HUES64 (cell line): ENCODE data around the gene SYCE1. TPM values are rescaled to one million over a fixed set of nuclear protein-coding genes. Genes with fewer than 3 reads are reported as not detected.
"Not testable (repeated sequence)": the region's sequence is repeated elsewhere in the genome, so short reads cannot be mapped to it uniquely, and the experiment has no call there.

ENCODE experiments used
- H3K27ac ChIP-seq: 2 replicates; pipeline ENCODE4 v1.7.0; 2013; ENCODE audit warnings: low read depth, low read length, inconsistent platforms
- H3K27me3 ChIP-seq: 2 replicates; pipeline ENCODE4 v1.6.1; 2013; ENCODE audit warnings: mild to moderate bottlenecking, low read length; ENCODE audit not compliant: insufficient read depth
- H3K36me3 ChIP-seq: 2 replicates; pipeline ENCODE4 v1.6.1; 2013; ENCODE audit warnings: mild to moderate bottlenecking, low read length; ENCODE audit not compliant: insufficient read depth
- H3K4me1 ChIP-seq: 2 replicates; pipeline ENCODE4 v1.6.1; 2013; ENCODE audit warnings: mild to moderate bottlenecking, low read length, moderate library complexity; ENCODE audit not compliant: insufficient read depth
- H3K4me3 ChIP-seq: 2 replicates; pipeline ENCODE4 v1.5.1; 2013; ENCODE audit warnings: mild to moderate bottlenecking, low read length, moderate library complexity
- H3K9ac ChIP-seq: 2 replicates; pipeline ENCODE4 v1.6.1; 2013; ENCODE audit warnings: mild to moderate bottlenecking, low read depth, low read length
- H3K9me3 ChIP-seq: 2 replicates; pipeline ENCODE4 v1.6.1; 2013; ENCODE audit warnings: low read depth, low read length; ENCODE audit not compliant: insufficient read depth
- WGBS: fragments of 150-250, 120-280 bp; methylation state at CpG from one replicate; pipeline ENCODE4 v1.1.7; 2013; ENCODE audit warnings: missing lambda C conversion rate; 5-methylcytosine and 5-hydroxymethylcytosine counted together
- polyA plus RNA-seq, 2 experiments: library from polyadenylated mRNA; stranded (reverse); fragments of 50-300 nt; gene quantifications; one replicate each; pipeline ENCODE4 v1.2.3, GENCODE V29; 2013

The SYCE1 gene, protein sequence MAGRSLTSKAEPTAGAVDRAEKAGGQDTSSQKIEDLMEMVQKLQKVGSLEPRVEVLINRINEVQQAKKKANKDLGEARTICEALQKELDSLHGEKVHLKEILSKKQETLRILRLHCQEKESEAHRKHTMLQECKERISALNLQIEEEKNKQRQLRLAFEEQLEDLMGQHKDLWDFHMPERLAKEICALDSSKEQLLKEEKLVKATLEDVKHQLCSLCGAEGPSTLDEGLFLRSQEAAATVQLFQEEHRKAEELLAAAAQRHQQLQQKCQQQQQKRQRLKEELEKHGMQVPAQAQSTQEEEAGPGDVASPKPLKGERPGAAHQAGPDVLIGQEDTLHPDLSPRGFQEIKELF
- polyA plus RNA-seq (2013, experiment 1 of 2), result not detected
- polyA plus RNA-seq (2013, experiment 2 of 2), result not detected

DNA sequence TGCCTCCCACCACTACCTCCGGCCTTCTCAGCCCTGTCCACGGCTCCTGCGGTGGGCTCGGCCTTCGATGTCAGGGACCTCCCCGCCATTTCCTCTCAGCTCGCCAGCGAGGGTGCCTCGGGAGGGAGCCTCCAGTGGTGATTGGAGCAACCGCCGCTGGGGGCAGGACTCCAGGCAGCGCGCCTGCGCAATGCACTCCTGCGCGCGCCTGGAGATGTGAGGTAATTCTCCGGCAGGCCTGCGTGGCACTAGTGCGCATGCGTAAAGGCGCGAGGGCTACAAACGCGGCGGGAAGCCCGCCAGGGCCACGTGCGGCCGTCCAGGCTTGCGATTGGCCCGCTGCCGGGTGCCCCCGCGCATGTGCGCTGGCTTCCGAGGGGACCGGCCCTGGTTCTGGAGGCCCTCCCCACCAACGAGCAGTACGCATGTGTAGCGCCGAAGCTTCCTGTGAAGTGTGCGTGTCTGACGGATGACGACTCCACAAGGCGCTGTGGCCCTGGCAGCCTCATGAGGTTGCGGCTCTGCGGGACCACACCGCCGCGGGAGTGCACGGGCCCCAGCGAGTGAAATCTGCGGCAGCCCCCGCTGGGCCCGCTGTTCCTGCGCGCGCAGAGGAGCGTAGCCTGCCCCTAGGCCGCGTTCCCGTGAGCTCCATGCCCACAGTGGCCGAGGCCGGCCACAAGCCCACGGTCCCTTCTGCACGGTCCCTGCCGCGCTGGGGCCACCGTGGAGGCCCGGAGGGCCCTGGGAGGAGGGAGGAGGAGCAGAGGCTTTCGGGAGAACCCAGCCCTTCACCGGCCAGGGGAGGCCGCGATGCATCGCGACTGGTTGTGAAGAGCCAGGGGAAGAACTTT is at the start of gene SYCE1:
Gene SYCE1 (minus strand): TSS at position 143 of the 854 bp plus-strand sequence. CDS start 54 bp downstream, at position 89.
- H3K9ac ChIP-seq, result no peak within 1 kb of the TSS
- no peaks in the 10 kb centered on the region for H3K4me1 ChIP-seq
- WGBS, result 94% methylated on average over 77 of the region's 77 CpGs
- no peaks in the 10 kb centered on the region for H3K36me3 ChIP-seq
- peaks cover 64% of the 10 kb centered on the region for H3K9me3 ChIP-seq
- H3K27ac ChIP-seq, result no peak within 1 kb of the TSS
- H3K27me3 ChIP-seq, result no peaks in the 10 kb centered on the region; the same call in 1 of the 2 replicates
- H3K4me3 ChIP-seq, result no peak within 1 kb of the TSS

DNA sequence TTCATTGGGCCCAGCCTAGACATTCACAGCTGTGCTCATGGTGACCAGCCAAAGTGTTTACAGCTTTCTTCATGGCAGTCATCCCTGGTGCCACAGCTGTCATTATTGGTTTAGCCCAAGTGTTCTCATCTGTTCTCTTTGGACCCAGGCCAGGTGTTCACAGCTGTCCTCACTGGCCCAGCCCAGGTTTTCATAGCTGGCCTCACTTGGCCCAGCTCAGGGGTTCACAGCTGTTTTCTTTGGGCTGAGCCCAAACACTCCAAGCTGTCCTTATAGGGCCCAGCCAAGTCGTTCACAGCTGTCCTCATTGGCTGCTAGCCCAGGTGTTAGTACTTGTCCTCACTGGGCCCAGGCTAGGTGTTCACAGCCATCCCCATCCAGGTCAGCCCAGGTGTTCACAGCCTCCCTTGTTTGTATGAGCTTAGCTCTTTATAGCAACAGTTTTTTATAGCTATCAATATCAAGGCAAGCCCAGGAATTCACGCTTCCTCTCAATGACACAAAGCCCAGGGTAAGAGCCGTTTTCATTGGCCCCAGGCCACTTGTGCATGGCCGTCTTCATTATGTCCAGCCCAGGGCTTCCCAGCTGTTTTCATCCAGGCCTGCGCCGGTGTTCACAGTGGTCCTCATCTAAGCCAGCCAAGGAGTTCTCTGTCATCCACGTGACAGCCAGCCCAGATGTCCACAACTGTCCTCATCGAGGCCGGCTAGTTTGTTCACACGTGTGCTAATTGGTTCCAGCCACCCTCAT is 49.6 kb upstream of the SYCE1 start:
- no peak overlapping the region for H3K9ac ChIP-seq
- H3K36me3 ChIP-seq, result no peaks in the 10 kb centered on the region
- H3K4me3 ChIP-seq, result no peak overlapping the region
- peaks cover 89% of the 10 kb centered on the region for H3K9me3 ChIP-seq
- no peaks in the 10 kb centered on the region for H3K27me3 ChIP-seq
- H3K4me1 ChIP-seq, result no peaks in the 10 kb centered on the region
- 84% methylated on average over 10 of the region's 10 CpGs for WGBS
- H3K27ac ChIP-seq, result no peak overlapping the region

GRCh38 chr10:133613699-133614098 is 48.3 kb upstream of the SYCE1 start:
- Histone ChIP-seq H3K9me3 (peaks cover 88% of the 10 kb centered on the region), H3K27me3 (no peaks in the 10 kb centered on the region), H3K9ac (no peak overlapping the region), H3K4me3 (no peak overlapping the region), H3K4me1 (no peaks in the 10 kb centered on the region), H3K27ac (no peak overlapping the region), H3K36me3 (no peaks in the 10 kb centered on the region)
- 85% methylated on average over 6 of the region's 6 CpGs for WGBS

DNA sequence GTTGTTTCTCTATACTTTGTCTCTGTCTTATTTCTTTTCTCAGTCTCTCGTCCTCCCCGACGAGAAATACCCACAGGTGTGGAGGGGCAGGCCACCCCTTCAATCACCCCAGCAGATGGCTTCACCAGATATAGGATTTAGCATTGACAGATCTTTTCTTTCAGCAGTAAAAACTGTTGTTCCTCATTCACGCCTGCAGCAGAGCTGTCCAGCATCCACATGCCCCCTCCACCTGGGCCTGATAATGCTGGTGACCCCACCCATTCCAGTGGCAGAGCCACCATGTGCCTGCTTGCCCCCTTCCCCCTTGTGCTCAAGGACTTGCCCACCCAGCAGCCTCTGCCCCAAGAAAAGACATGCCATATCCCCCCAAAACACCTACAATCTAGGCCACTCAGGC is 45.7 kb upstream of the SYCE1 start:
- 68% methylated on average over 4 of the region's 4 CpGs for WGBS
- H3K9ac ChIP-seq, result no peak overlapping the region
- H3K27me3 ChIP-seq, result no peaks in the 10 kb centered on the region
- H3K36me3 ChIP-seq, result no peaks in the 10 kb centered on the region
- peaks cover 88% of the 10 kb centered on the region for H3K9me3 ChIP-seq
- H3K4me3 ChIP-seq, result no peak overlapping the region
- no peak overlapping the region for H3K27ac ChIP-seq
- H3K4me1 ChIP-seq, result no peaks in the 10 kb centered on the region

DNA sequence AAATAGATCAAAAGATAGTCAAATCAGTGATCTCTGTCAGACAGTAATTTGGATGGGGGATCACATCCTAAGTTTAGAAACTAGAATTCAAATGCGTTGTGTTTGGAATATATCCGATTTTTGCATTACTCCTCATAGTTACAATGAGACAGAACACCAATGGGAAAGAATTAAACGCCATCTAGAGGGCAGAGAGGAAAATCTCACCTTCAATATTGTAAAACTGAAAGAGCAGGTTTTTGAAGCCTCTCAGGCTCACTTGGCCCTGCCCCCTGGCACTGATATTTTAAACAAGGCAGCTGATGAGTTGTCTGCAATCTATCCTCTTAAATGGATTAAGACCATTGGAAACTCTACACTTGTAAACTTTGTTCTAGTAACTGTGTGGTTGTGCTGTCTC is 43.5 kb upstream of the SYCE1 start:
- Histone ChIP-seq H3K9me3 (peaks cover 89% of the 10 kb centered on the region), H3K27me3 (no peaks in the 10 kb centered on the region), H3K27ac (no peak overlapping the region), H3K9ac (no peak overlapping the region), H3K4me1 (no peaks in the 10 kb centered on the region), H3K4me3 (no peak overlapping the region), H3K36me3 (no peaks in the 10 kb centered on the region)
- 50% methylated on average over 3 of the region's 3 CpGs for WGBS

DNA sequence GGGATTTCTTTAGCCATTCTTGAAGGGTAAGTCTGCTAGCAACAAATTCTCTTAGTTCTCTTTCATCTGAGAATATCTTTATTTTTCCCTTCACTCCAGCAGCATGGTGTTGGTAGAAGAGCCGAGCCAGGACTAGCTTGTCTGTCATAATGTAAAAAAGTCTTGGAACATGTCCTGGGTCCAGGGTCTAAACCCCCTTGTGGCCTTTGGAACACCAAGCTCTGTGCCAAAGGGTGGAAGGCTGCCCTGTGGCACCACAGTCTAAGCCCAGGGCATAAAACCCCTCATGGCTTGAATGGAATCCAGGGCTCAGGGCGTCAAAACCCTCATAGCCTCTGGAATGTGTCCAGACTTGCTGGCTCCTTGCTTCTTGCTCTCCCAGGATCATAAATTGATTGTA is 38.1 kb upstream of the SYCE1 start:
- peaks cover 99% of the 10 kb centered on the region for H3K9me3 ChIP-seq
- not testable (repeated sequence) for H3K4me3 ChIP-seq, H3K27ac ChIP-seq, H3K9ac ChIP-seq, H3K4me1 ChIP-seq, H3K36me3 ChIP-seq, H3K27me3 ChIP-seq
- WGBS, result 66% methylated on average over 2 of the region's 2 CpGs

DNA sequence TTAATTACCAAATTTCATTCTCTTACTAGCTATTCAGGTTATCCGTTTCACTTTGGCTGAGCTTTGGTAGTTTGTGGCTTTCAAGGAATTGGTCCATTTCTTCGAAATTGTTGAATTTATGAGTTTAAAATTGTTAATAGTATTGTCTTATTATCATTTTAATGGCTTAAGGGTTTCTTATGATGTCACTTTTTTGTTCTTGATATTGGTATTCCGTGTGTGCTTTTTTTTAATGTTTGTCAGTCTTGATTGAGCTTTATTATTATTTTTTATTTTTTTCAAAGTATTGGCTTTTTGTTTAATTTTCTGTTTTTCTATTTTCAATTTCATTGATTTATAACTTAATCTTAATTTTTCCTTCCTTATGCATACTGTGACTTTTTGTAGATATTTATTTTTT is 35.3 kb upstream of the SYCE1 start:
- Histone ChIP-seq H3K27ac (no peak overlapping the region), H3K27me3 (no peaks in the 10 kb centered on the region), H3K4me1 (no peaks in the 10 kb centered on the region), H3K4me3 (no peak overlapping the region), H3K9me3 (peaks cover 98% of the 10 kb centered on the region), H3K9ac (no peak overlapping the region), H3K36me3 (no peaks in the 10 kb centered on the region)
- 58% methylated on average over 3 of the region's 3 CpGs for WGBS

DNA sequence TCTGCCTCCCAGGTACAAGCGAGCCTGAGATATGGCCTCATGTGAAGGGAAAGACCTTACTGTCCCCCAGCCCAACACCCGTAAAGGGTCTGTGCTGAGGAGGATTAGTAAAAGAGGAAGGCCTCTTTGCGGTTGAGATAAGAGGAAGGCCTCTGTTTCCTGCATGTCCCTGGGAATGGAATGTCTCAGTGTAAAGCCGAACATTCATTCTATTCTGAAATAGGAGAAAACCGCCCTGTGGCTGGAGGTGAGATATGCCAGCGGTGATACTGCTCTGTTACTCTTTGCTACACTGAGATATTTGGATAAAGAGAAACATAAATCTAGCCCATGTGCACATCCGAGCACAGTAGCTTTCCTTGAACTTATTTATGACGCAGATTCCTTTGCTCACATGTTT is 34.5 kb upstream of the SYCE1 start:
- not testable (repeated sequence) for H3K27ac ChIP-seq, H3K4me1 ChIP-seq, H3K4me3 ChIP-seq, H3K27me3 ChIP-seq, H3K36me3 ChIP-seq, H3K9ac ChIP-seq
- H3K9me3 ChIP-seq, result peaks cover 98% of the 10 kb centered on the region
- WGBS, result 84% methylated on average over 8 of the region's 8 CpGs

GRCh38 chr10:133592716-133593115 is 27.3 kb upstream of the SYCE1 start:
- no peak overlapping the region for H3K27ac ChIP-seq
- H3K36me3 ChIP-seq, result no peaks in the 10 kb centered on the region
- no peaks in the 10 kb centered on the region for H3K27me3 ChIP-seq
- H3K4me3 ChIP-seq, result no peak overlapping the region
- no peak overlapping the region for H3K9ac ChIP-seq
- 53% methylated on average over 6 of the region's 6 CpGs for WGBS
- H3K9me3 ChIP-seq, result peaks cover 92% of the 10 kb centered on the region
- no peaks in the 10 kb centered on the region for H3K4me1 ChIP-seq

- H3K9ac ChIP-seq, result no peak overlapping the region
- H3K9me3 ChIP-seq, result peaks cover 85% of the 10 kb centered on the region
- H3K27me3 ChIP-seq, result no peaks in the 10 kb centered on the region
- H3K36me3 ChIP-seq, result no peaks in the 10 kb centered on the region
- H3K27ac ChIP-seq, result no peak overlapping the region
- WGBS, result 83% methylated on average over 10 of the region's 10 CpGs
- no peaks in the 10 kb centered on the region for H3K4me1 ChIP-seq
- H3K4me3 ChIP-seq, result no peak overlapping the region
These were observed 25.6 kb upstream of the SYCE1 start for GRCh38 chr10:133590970-133591359.
